Activated CD4-positive, alpha-beta T cell treated with anti-CD3 and anti-CD28 coated beads, Interleukin-2, amount 50 U/mL, for 1 hour (primary cell): ENCODE data around the gene LARP4B.
"Not testable (repeated sequence)": the region's sequence is repeated elsewhere in the genome, so short reads cannot be mapped to it uniquely, and the experiment has no call there.

Experiments
- DNase-seq: peaks from one replicate; pipeline ENCODE4 v3.0.0-alpha.2; 2020

Gene LARP4B

DNA sequence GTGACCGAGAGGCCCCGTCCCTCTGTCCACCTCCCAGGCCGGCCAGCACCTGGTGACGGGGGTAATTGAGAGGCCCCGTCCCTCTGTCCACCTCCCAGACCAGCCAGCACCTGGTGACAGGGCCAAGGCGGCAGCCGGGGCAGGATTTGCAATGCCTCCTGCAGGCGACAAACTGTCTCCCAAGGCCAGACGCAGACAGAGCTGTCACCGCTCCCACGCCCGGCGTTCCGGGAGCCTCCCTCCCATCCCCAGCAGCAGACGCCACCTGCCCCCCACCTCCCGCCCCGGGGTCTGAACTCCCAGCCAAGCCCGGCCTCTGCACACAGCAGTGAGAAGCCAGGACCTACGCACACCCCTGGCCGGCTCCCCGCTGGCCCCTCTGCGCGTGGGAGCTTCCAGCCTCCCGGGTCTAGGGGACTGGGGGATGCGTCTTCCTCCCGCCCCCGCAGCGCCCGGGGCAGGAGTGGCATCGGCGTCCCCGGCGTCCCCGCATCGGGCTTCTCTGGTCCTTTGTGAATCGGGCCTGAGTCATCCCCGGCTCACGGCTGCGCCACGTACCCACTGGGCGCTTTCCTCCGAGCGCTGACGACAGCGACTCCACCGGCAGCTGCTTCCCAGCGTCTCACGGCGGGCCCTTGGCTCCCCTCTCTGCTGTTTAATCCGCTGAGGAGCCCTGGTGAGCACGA is 147.0 kb downstream of the LARP4B start:
- peak; percentile 9 for DNase-seq

DNA sequence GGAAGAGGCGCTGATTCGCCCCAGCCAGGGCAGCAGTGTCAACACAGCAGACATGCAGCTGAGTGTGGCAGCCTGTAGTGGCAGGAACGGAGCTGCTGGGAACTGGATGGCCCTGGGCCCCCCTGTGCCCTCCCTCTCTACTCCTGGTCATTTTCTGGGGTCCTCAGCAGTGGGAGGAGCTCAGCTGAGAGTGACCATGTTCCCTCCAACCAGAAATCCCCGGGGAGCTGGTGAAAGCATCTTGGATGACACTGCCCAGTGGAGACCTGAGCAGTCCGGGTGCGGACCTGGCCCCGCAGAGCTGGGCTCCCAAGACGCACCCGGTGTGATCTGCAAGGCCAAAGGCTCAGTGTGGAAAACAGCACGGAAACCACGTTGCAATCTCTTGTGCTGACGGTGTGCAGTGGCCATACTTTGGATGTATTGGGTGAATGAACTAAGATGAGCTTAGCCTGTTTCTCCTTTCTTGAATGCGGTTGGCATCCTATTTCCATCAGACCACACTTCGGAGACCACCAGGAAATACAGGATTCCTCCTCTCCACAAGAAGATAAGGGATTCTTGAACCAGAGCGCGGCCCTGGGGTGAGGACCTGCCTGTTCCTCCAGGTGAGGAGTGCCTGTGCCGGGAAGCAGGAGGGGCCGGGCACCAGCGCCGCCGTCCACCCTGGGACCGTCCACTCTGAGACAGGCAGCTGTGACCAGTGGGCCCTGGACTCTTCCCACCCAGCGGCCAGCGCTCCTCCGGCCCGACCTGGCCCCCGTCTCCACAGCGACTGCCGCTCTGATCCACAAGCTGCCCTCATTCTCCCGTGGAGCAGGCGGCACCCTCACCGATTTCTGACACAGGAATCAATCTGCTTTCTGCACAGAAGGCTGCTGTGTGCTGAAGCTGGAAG is 148.5 kb downstream of the LARP4B start:
- DNase-seq, result no peak

DNA sequence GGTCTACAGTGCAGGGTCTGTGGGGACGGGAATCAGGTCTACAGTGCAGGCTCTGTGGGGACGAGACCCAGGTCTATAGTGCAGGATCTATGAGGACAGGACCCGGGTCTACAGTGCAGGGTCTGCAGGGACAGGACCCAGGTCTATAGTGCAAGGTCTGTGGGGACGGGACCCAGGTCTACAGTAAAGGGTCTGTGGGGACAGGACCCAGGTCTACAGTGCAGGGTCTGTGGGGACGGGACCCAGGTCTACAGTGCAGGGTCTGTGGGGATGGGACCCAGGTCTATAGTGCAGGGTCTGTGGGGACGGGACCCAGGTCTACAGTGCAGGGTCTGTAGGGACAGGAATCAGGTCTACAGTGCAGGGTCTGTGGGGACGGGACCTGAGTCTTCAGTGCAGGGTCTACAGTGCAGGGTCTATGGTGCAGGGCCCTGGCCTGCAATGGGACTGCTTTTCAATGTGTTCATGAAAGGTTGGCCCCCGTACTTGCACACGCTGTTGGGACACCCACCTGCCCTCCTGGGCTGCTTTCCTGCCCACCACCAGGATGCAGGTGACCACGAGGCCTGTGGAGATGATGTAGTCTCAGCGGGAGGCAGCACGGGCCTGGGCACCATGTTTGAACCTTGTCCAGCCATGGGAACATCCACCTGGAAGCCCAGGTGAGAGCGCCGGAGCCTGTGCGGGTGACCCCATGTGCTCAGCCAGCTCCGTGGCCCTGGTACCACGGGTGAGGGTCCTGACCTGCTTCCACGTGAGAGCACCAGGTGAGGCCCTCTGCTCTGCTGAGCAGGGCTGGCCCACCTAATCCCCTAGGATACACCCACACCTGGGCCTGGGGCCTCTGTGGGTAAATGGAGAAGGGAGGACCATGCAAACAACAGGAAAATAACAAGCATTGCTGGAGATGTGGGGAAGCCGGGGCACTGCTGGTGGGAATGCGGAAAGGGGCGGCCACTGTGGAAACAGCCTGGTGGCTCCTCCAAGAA is 150.7 kb downstream of the LARP4B start:
- no peak for DNase-seq

DNA sequence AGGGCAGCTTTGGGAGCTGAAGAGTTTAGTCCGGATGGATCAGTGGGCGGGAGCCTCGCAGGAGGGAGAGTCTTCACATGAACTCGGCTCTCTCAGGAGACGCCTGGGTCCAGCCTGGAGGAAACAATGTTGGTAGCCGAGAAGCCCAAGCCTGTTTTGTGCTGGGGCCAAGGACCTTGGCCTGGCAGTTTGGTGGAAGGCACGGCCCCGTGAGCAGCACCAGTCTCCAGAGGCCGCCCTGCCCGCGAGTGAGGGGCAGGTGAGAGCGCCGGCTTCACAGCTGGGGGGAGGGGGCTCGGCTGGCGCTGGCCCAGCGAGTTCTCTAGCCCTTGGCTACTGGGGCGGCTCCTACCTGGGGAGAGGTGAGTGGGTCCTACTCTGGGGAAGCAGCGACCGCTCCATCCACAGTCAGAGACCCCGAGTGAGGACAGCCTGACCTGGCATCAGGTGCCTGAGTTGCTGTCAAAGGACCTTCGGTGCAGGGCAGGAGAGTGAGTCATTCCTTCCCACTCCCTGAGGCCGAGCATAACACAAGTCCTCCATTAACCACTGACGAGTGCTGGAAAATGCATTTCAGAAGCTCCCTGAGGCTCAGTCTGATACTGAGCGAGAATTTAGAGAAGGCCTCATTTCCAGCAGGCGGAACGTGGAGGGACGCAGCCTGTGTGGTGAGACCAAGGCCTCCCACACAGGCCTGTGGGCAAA is 152.7 kb downstream of the LARP4B start:
- DNase-seq, result no peak

DNA sequence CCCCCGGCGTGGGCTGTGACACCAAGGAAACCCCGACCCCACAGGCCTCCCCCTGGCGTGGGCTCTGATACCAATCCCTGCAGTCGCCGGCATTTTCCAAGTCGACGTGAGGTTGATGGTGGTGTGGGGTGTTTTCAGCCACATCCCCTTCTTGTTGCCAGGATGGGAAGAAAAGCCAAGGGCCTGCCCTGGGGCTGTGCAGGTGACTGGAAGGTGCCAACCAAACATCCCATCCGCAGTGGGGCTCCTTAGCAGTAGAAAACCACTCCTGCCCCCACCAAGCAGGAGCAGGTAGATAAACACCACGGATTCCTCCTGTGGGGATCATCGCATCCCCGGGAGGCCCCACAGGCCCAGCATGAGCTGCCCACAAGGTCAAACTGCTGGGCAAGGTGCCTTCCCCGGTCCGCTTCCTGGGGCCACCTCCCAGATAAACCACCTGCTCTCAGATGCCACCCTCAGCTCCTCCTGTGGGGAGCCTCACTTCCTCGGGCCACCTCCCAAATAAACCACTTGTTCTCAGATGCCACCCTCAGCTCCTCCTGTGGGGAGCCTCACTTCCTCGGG is 153.5 kb downstream of the LARP4B start:
- DNase-seq, result no peak

DNA sequence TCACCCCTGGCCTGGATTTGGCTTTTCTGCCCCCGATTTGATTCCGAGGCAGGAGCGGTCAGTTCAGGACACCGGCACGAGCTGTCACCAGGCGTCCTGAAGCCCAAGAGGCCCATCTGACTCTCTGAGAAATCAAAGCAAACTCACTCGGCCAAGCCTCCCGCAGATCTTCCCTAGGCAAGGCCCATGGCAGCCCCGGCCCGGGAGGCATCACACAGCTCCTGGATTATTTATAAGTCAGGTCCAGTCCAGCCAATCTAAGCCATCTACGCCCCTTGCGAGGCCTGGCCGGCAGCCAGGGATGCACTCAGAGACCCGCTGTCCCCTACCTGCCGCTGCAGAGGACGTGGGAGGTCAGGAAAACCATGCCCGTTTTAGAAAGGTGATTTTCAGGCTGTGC is 154.7 kb downstream of the LARP4B start:
- no peak for DNase-seq

DNA sequence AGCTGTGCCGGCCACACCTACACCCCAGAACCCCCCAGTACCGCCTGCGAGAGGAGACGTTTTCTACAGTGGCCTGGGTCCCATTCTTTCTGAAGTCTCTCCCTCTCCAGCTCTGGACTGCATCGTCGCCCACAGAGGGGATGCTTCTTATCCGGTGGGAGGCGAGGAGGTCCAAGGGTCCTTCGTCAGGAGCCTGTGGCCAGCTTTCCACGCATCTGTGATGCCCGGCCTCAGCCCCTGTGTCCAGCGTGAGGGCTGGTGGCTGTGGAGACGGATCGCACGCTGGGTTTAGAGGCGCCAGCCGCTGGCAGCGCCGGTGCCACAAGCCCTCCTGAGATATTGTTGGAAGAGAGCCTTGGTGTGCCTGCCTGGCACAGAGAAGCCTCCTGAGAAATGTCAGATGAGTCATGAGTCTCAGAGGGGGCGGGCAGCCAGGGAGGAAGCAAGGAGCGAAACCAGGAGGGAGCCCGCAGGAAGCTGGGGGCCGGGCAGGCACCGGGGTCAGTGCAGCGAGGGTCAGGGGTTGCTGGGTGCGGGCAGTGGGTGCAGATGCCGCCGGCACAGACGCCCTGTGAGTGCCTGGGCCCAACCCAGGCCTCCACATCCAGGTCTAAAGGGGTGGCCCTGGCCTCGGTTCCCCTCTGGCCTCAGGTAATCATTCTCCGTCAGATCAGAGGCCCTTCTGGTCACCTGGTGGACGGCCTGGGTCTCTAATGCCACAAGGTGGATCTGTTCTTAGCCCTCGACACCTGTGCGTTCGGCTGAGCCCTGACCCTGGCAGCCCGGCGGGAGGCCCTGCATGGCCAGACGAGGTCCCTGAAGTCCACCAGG is 156.0 kb downstream of the LARP4B start:
- no peak for DNase-seq

DNA sequence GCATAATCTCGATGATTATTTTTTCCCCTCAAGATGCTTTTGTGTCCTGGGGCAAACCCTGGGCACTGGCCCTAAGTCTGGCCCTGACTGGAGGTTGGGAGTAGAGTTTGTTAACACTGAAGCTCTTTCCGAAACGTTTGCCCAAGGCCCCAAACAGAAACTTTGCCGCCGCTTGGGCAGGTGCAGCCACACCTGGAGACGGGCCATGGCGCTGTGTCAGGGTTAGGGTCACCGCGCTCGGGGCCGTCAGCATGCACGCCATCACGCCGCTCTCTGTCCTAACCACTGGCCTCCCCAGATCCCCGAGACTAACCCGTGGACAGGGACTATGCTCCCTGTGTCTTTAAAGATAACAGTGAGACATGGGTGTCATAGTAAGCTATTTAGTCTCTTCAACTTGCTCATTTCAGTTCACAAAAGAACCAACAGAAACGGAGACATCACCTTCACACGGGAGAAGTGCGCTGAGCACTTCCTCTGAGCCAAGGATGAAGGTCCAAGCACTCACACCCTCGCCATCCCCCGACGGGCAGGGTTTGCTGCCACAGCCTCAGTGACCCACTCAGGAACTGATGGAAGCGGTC is 156.8 kb downstream of the LARP4B start:
- no peak for DNase-seq

DNA sequence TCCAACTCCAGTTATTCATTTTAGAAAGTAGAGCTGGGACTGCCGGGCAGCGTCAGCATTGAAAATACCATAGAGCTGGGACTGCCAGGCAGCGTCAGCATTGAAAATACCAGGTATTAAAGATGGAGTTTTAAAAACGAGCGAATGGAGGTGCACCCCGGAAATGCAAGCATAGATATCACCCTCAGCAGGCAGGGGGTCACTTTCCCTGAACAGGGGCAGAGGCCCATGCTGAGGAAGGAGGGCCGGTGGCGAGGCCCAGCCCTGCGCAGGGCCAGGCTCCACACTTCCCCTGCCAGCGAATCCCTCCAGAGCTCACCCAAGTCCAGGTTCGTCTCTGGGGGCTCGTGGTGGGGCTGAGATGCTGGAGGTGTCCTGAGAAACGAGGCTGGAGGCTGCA is 157.3 kb downstream of the LARP4B start:
- DNase-seq, result no peak

DNA sequence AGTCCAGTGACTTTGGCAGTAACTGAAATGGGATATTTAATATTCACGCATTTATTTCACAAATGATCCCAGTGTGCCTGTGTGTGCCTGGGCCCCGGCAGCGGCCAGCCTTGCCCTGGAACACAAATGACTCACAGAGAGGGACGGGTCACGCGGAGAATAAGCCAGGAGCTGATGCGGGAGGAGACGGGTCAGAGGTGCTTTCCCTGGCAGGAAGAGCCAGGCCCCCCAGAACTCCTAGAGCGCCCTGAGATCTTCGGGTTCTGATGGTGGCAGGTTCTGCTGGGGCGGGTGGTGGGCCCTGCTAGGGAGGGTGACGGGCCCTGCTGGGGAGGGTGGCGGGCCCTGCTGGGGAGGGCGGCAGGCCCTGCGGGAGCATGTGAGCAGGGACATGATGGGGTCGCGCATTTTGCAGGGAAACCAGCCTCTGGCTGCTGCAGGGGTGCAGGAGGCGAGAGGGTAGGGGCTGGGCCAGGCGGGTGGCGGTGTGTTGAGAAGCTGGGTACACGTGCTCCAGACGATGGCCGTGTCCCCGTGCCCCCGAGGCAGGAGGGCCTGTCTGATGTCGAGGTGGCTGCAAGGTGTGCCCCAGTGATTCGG is 157.8 kb downstream of the LARP4B start:
- no peak for DNase-seq

DNA sequence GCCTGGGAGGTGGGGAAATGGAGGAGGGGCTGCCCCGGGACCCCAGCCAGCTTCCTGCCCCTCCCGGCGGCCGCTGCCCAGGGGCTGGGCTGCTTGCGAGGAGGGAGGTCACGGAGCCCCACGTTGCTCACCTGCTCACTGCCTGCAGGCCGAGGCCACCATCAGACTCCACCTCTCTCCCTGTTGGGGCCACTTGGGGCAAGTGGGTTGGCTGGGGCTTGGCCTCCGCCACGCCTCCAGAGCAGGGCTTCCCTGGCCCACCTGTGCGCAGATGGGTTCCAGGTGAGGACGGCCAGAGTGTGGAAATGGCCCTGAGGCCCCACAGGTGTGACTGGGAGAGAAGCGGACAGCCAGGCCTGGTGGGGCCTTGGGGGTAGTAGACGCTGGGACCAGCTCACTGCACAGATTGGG is 159.3 kb downstream of the LARP4B start:
- DNase-seq, result no peak

DNA sequence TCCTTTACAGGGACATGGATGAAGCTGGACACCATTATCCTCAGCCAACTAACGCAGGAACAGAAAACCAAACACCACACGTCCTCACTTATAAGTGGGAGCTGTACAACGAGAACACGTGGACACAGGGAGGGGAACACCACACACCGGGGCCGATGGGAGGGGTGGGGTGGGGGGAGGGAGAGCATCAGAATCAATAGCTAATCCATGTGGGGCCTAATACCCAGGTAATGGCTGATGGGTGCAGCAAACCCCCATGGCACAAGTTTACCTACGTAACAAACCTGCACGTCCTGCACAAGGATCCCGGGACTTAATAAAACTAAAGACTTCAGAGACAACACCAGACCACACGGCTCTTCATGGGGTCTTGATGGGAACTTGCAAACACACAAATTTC is 159.9 kb downstream of the LARP4B start:
- no peak for DNase-seq

DNA sequence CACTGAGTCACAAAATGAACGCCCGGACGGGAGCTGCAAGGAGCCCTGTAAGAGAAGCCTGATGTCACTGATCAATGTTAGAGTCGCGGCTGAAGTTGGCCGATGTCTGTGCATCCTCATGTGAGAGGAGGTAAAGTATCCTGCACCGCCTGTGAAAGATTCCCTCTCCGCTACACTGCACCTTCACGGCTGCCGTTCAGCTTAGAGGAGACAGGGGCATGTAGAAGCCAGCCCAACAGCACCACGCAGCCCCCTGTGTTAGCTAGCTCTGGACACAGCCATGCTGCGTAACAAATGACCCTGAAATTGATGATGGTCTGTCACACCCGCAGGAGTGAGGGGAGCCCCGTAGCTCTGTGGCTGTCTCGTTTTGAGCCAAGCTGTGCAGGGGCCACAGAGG is 160.5 kb downstream of the LARP4B start:
- DNase-seq, result no peak

DNA sequence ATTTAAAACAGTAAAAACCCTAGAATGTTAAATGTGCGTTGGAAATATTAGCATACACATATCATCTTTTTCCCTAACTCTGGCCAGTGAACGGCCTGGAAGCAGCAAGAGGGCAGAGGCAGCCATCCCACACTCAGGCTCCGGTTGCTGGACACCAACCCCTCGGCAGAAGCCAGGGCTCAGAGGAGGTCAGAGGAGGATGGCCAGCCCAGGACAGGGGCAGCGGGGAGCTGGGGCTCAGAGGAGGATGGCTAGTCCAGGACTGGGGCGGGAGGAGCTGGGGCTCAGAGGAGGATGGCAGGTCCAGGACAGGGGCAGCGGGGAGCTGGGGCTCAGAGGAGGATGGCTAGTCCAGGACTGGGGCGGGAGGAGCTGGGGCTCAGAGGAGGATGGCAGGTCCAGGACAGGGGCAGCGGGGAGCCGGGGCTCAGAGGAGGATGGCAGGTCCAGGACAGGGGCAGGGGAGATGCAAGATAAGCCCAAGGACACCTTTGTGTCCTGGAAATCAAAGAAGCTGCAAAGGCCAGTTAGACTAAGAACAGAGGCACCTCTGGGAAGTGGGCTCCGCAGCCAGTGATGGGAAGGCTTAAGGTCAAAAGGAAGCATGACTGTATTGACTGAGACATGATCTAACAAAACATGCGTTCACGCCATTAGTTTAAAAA is 161.3 kb downstream of the LARP4B start:
- not testable (repeated sequence) for DNase-seq

DNA sequence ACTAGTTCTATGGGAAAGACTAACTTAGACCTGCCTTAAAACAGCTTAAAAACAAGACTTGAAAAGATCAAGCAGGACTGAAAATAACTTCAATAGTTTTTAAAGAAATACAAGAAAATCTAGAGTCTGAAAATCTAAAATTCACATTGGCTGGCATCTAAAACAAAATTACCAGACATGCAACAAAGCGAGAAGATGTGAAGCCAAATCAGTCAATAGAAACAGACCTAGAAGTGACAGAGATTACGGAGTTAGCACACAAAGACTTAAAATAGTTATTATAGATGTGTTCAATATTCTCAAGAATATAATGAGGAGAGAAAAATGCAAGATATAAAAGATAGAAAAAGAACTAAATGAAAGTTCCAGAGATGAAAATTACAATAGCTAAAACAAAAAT is 163.7 kb downstream of the LARP4B start:
- no peak for DNase-seq

DNA sequence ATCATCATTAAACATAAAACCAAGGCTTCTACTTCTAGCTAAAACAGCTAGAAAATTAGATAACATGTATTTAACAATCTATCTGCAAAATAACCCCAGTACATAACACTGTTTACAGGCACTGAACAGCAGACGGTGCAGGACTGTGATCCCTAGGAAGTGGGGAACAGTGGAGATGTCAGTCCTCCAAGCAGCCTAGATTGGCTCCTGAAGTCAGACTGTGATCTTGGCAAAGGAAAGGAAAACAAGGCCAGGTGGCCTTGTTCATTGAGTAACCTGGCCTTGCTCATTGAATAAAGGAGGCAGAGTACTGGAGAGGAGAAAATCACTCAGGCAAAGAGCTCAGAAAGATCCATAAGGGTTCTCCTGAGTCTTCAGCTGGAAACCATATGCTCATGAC is 164.3 kb downstream of the LARP4B start:
- no peak for DNase-seq

DNA sequence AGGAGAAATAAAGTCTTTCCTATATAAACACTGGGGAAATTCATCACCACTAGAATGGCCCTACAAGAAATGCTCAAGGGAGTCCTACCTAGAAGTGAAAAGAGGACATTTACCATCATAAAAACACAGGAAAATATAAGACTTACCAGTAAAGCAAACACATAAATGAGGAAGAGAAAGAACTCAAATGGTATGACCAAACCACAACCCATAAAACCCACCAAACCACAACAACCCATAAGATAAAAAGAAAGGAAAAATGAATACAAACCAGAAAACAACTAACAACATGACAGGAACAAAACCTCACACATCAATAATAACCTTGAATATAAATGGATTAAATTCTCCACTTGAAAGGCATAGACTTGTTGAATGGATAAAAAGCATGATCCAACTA is 170.1 kb downstream of the LARP4B start:
- no peak for DNase-seq

DNA sequence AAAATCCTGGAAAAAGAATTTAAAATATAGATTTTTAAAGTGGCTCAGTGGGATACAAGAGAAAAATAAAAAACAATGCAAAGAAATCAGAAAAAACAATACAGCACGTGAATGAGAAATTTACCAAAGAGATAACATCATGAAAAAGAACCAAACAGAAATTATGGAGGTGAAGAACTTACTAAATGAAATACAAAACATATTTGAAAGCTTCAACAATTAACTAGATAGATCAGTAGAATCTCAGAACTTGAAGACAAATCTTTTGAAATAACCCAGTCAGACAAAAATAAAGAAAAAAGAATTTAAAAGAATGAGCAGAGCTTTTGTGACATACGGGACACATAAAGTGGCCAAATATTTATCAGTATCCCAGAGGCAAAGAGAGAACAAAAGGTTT is 170.9 kb downstream of the LARP4B start:
- DNase-seq, result no peak

DNA sequence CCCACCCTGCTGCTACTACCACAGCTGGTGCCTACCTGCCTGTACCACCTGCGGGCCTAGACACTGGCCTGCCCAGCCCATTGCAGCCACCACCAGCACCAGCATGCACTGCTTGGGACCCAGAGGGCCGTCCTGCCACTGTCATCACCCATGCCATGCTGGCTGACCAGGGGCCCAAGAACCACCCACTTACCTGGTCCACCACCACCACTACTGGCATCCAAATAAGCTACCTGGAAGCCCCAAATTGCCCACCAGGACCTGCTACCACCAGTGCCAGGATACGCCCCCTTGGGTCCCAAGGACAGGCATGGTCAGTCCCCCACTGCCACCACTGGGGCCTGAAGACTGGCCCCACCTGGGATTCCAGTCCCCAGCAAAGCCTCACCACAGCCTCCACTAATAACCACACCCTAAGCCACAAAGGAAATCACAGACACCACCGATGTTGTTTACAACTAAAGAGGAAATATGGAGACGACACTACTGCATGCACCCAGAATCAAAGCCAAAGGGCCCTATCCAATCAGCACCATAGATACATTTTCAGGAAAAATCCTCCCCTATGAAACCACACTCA is 171.5 kb downstream of the LARP4B start:
- DNase-seq, result no peak
